ENCODE measurements around the gene RALGAPB. TPM values are rescaled to one million over a fixed set of nuclear protein-coding genes. Genes with fewer than 3 reads are reported as not detected.

RALGAPB gene
- total and polyA plus RNA-seq, 2 experiments from 2014 or later = 10.2 to 40.4 TPM

DNA sequence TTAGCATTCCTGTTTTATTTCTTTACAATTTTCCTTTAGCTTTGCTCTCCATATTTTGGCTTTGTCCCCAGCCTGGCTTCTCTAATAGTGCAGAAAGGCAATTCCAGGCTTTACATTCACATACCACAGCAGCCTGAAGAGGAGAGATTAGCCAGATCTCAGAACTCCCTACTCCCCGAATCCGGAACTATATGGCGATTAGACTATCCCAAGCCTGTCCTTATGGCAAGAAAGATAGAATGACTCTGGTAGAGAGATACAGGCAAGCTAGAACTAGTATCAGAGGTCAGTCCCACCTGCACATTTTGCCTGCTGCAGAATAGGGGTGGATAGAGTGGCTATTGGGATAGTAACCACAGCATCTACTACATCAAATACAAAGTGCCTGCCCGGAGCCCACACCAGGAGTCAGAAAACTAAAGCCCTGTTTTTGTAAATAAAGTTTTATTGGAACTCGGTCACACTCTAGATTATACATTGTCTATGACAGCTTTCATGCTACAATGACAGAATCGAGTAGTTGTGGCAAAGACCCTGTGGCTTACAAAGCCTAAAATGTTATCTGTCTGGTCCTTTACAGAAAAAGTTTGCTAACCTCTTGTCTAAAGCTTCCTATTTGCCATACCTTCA, 91.3 kb downstream of the RALGAPB start:
- no peaks in the 10 kb centered on the region for H3K9me2 ChIP-seq (ENCODE audit: insufficient read depth)
- H3K4me1 Mint-ChIP-seq = no peaks in the 10 kb centered on the region
- no peaks in the 10 kb centered on the region; the same call in none of the 2 replicates for H3K36me3 ChIP-seq (ENCODE audit: insufficient read depth)
- no peak overlapping the region for H3K4me3 ChIP-seq
- no peak for DNase-seq (ENCODE audit: low spot score)
- H3K4me2 ChIP-seq = no peak overlapping the region
- ATAC-seq = no peak
- no peaks in the 10 kb centered on the region for H3K4me1 ChIP-seq (ENCODE audit: insufficient read depth)
- H3K79me2 ChIP-seq (replicated peaks; ENCODE audit: insufficient read depth) = no peaks in the 10 kb centered on the region
- TF ChIP-seq EZH2phosphoT487 (IDR thresholded peaks at IDR 0.05; ENCODE audit: unreplicated experiment) (no peak), POLR2AphosphoS5 (IDR thresholded peaks at IDR 0.05; ENCODE audit: low read depth) (no peak), NANOG (IDR thresholded peaks at IDR 0.05; ENCODE audit: borderline replicate concordance) (no peak), JUNB (IDR thresholded peaks at IDR 0.05; ENCODE audit: unreplicated experiment) (no peak), CREB1 (CRISPR knock-in tag; IDR thresholded peaks at IDR 0.05; ENCODE audit: low read depth) (no peak), ZNF114 (CRISPR knock-in tag; IDR thresholded peaks at IDR 0.05) (no peak), EZH2 (IDR thresholded peaks at IDR 0.05; ENCODE audit: low read depth, unreplicated experiment) (no peak), STAT1 (IDR thresholded peaks at IDR 0.05; ENCODE audit: unreplicated experiment) (no peak), ZNF331 (CRISPR knock-in tag; IDR thresholded peaks at IDR 0.05; ENCODE audit: low read depth) (no peak)
- TF ChIP-seq, protein P1, sequence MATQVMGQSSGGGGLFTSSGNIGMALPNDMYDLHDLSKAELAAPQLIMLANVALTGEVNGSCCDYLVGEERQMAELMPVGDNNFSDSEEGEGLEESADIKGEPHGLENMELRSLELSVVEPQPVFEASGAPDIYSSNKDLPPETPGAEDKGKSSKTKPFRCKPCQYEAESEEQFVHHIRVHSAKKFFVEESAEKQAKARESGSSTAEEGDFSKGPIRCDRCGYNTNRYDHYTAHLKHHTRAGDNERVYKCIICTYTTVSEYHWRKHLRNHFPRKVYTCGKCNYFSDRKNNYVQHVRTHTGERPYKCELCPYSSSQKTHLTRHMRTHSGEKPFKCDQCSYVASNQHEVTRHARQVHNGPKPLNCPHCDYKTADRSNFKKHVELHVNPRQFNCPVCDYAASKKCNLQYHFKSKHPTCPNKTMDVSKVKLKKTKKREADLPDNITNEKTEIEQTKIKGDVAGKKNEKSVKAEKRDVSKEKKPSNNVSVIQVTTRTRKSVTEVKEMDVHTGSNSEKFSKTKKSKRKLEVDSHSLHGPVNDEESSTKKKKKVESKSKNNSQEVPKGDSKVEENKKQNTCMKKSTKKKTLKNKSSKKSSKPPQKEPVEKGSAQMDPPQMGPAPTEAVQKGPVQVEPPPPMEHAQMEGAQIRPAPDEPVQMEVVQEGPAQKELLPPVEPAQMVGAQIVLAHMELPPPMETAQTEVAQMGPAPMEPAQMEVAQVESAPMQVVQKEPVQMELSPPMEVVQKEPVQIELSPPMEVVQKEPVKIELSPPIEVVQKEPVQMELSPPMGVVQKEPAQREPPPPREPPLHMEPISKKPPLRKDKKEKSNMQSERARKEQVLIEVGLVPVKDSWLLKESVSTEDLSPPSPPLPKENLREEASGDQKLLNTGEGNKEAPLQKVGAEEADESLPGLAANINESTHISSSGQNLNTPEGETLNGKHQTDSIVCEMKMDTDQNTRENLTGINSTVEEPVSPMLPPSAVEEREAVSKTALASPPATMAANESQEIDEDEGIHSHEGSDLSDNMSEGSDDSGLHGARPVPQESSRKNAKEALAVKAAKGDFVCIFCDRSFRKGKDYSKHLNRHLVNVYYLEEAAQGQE (IDR thresholded peaks at IDR 0.05; ENCODE audit: unreplicated experiment) = no peak
- TF ChIP-seq, protein P2, sequence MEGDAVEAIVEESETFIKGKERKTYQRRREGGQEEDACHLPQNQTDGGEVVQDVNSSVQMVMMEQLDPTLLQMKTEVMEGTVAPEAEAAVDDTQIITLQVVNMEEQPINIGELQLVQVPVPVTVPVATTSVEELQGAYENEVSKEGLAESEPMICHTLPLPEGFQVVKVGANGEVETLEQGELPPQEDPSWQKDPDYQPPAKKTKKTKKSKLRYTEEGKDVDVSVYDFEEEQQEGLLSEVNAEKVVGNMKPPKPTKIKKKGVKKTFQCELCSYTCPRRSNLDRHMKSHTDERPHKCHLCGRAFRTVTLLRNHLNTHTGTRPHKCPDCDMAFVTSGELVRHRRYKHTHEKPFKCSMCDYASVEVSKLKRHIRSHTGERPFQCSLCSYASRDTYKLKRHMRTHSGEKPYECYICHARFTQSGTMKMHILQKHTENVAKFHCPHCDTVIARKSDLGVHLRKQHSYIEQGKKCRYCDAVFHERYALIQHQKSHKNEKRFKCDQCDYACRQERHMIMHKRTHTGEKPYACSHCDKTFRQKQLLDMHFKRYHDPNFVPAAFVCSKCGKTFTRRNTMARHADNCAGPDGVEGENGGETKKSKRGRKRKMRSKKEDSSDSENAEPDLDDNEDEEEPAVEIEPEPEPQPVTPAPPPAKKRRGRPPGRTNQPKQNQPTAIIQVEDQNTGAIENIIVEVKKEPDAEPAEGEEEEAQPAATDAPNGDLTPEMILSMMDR (conservative IDR thresholded peaks at IDR 0.05; ENCODE audit: low read depth in 2 of 2) = no peak
- TF ChIP-seq, protein P3, sequence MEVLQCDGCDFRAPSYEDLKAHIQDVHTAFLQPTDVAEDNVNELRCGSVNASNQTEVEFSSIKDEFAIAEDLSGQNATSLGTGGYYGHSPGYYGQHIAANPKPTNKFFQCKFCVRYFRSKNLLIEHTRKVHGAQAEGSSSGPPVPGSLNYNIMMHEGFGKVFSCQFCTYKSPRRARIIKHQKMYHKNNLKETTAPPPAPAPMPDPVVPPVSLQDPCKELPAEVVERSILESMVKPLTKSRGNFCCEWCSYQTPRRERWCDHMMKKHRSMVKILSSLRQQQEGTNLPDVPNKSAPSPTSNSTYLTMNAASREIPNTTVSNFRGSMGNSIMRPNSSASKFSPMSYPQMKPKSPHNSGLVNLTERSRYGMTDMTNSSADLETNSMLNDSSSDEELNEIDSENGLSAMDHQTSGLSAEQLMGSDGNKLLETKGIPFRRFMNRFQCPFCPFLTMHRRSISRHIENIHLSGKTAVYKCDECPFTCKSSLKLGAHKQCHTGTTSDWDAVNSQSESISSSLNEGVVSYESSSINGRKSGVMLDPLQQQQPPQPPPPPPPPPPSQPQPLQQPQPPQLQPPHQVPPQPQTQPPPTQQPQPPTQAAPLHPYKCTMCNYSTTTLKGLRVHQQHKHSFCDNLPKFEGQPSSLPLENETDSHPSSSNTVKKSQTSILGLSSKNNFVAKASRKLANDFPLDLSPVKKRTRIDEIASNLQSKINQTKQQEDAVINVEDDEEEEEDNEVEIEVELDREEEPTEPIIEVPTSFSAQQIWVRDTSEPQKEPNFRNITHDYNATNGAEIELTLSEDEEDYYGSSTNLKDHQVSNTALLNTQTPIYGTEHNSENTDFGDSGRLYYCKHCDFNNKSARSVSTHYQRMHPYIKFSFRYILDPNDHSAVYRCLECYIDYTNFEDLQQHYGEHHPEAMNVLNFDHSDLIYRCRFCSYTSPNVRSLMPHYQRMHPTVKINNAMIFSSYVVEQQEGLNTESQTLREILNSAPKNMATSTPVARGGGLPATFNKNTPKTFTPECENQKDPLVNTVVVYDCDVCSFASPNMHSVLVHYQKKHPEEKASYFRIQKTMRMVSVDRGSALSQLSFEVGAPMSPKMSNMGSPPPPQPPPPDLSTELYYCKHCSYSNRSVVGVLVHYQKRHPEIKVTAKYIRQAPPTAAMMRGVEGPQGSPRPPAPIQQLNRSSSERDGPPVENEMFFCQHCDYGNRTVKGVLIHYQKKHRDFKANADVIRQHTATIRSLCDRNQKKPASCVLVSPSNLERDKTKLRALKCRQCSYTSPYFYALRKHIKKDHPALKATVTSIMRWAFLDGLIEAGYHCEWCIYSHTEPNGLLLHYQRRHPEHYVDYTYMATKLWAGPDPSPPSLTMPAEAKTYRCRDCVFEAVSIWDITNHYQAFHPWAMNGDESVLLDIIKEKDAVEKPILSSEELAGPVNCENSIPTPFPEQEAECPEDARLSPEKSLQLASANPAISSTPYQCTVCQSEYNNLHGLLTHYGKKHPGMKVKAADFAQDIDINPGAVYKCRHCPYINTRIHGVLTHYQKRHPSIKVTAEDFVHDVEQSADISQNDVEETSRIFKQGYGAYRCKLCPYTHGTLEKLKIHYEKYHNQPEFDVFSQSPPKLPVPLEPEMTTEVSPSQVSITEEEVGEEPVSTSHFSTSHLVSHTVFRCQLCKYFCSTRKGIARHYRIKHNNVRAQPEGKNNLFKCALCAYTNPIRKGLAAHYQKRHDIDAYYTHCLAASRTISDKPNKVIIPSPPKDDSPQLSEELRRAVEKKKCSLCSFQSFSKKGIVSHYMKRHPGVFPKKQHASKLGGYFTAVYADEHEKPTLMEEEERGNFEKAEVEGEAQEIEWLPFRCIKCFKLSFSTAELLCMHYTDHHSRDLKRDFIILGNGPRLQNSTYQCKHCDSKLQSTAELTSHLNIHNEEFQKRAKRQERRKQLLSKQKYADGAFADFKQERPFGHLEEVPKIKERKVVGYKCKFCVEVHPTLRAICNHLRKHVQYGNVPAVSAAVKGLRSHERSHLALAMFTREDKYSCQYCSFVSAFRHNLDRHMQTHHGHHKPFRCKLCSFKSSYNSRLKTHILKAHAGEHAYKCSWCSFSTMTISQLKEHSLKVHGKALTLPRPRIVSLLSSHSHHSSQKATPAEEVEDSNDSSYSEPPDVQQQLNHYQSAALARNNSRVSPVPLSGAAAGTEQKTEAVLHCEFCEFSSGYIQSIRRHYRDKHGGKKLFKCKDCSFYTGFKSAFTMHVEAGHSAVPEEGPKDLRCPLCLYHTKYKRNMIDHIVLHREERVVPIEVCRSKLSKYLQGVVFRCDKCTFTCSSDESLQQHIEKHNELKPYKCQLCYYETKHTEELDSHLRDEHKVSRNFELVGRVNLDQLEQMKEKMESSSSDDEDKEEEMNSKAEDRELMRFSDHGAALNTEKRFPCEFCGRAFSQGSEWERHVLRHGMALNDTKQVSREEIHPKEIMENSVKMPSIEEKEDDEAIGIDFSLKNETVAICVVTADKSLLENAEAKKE (CRISPR knock-in tag; IDR thresholded peaks at IDR 0.05) = no peak
- TF ChIP-seq, protein P4, sequence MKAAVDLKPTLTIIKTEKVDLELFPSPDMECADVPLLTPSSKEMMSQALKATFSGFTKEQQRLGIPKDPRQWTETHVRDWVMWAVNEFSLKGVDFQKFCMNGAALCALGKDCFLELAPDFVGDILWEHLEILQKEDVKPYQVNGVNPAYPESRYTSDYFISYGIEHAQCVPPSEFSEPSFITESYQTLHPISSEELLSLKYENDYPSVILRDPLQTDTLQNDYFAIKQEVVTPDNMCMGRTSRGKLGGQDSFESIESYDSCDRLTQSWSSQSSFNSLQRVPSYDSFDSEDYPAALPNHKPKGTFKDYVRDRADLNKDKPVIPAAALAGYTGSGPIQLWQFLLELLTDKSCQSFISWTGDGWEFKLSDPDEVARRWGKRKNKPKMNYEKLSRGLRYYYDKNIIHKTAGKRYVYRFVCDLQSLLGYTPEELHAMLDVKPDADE (IDR thresholded peaks at IDR 0.05) = no peak
- H3K36me3 Mint-ChIP-seq (ENCODE audit: low read depth) = peaks cover 16% of the 10 kb centered on the region; the same call in 2 of the 3 replicates
- no peak overlapping the region for H2AFZ ChIP-seq
- no peak overlapping the region for H3K27ac Mint-ChIP-seq
- H3K27me3 ChIP-seq (ENCODE audit: insufficient read depth) = no peaks in the 10 kb centered on the region
- no peaks in the 10 kb centered on the region for H3F3A ChIP-seq (replicated peaks; ENCODE audit: low read depth)
- H3K27ac ChIP-seq (ENCODE audit: low read depth) = no peak overlapping the region
- H3K4me3 Mint-ChIP-seq = no peak overlapping the region
- no peaks in the 10 kb centered on the region for H3K27me3 Mint-ChIP-seq (ENCODE audit: insufficient read depth, low read depth, poor library complexity)
- 0 out of 2 replicates have a peak, but pooled peaks cover 5% of the 10 kb centered on the region for H4K20me1 ChIP-seq (replicated peaks; ENCODE audit: insufficient read depth)
- H3K9me3 Mint-ChIP-seq = no peaks in the 10 kb centered on the region

Data from GM23338 (cell line).